ENCODE results near the gene MRPL41.
"Not testable (repeated sequence)": the region's sequence is repeated elsewhere in the genome, so short reads cannot be mapped to it uniquely, and the experiment has no call there.

Gene MRPL41

GRCh38 chr9:137583957-137584356 lies 32.3 kb downstream of the MRPL41 start:
- no peak for DNase-seq (ENCODE audit: low read depth)

- DNase-seq (ENCODE audit: low read depth): no peak
Measured at GRCh38 chr9:137586854-137587253, 35.2 kb downstream of the MRPL41 start.

DNA sequence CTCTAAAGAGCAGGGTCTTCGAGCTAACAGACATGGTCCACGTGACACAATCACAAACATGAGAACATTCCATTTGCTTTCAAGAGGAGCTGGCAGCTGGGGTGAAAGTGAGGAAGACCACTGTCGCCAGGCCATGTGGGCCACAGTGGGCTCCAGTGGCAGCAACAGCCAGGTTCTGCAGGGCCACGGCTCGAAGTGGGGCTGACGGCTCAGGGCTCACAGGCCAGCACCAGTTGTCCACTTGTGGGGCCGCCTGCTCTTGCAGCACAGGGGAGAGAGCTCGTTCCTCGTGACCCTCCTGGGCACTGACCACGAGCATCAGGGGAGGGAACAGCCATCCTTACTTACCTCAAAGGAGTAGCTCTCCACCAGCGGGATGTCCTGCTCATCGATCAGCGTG lies 36.6 kb downstream of the MRPL41 start:
- DNase-seq (ENCODE audit: low read depth): no peak

DNA sequence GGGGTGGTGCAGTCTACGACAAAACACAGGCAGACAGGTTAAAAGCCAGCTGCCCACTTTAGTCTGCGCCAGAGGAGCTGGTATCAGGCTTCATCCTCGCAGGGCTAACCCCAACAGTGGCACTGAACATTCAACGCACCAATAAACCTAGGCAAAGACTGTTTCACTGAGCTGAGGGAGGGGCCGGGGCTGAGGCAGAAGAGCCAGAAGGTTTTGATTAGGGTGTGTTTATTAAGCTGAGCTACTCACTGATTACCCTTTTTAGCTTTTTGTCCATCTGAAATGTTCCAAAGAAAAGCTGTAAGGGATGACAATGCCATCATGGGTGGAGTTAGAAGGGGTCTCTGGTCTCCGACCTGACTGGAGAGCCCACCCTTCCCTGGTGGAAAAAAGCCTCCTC lies 37.2 kb downstream of the MRPL41 start:
- no peak for DNase-seq (ENCODE audit: low read depth)

- no peak for DNase-seq (ENCODE audit: low read depth)
Measured at GRCh38 chr9:137589441-137590122, 37.9 kb downstream of the MRPL41 start.

GRCh38 chr9:137590123-137590468 lies 38.4 kb downstream of the MRPL41 start:
- DNase-seq (ENCODE audit: low read depth): no peak

DNA sequence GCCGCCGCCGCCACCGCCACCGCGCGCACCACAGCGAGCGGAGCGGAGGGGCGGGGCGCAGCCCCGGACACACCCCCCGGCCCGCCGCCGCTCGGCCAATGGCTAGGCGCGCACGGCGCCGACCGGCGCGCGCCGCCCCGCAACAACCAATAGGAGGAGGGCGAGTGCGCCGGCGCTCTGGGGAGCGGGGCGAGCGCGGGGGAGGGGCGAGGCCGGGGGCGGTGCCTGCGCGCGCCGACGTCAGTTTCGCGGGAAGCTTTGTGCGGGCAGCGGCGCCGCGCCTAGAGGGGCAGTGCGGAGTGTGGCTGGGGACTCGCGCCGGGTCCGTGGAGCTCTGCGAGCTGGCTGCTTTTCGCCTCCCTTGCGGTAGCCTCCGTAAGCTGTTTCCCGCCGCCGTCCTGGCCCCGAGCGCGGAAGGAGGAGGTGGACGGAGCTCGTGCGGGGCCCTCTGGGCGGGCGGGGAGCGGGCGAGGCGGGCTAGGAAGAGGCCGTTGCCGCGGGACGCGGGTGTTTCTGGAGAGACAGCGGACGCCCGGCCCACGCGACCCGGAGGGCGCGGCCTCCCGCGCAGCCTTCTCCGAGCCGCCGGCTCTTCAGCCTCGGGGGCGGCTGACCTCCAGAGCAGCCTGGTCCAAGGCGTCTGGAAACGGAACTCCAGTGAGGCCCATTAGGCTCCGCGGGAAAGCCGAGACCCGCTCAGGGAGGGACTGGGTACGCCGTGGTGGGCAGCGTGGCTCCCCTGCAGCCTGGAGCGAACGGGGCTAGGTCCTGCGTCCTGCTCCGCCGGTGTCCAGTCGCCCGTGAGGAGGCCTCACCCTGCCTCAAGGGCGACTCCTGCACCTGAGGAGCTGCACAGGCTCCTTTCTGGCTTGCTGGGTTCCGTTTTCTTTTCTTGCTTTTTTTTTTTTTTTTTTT lies 39.0 kb downstream of the MRPL41 start, which contains the start of gene ZMYND19:
TSS of gene ZMYND19 (minus strand) at position 44 of the 915 bp plus-strand sequence. CDS start 249 bp downstream, outside the sequence.
- DNase-seq (ENCODE audit: low read depth): peak; percentile 67

DNA sequence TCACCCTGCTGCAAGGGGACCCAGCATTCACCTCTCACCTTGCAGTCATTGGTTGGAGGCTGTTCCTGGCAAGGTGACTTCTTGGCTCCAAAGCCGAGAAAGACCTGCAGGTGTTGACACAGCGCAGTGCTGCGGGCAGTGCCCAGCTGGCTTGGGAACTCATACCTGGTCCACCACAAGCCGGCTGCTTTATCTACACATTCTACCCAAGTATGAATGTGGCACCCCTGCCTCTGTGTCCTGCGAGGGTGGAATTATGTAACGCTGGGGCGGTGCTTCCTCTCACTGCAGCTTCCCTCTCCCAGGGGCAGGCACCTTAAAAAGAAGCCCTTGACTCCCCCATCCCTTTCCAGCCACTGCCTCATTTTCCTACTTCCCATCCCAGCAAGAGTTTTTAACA lies 41.1 kb downstream of the MRPL41 start:
- no peak for DNase-seq (ENCODE audit: low read depth)

DNA sequence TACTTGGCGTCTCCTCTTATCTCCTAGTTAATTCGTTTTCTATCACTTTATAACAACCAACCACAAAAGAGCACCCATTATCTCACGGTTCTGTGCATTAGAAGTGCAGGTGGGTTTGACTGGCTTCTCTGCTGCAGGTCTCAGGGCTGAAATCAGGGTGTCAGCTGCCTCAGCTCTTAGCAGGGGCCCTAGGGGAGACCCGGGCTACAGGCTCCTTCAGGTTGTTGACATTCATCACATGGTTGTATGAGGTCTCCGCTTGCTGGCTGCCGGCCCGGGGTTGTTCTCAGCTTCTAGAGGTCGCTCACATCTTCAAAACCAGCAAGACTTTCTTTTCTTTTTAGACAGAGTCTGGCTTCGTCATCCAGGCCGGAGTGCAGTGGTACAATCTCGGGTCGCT lies 41.5 kb downstream of the MRPL41 start:
- no peak for DNase-seq (ENCODE audit: low read depth)

- DNase-seq (ENCODE audit: low read depth): not testable (repeated sequence)
Measured at GRCh38 chr9:137596577-137596976, 44.9 kb downstream of the MRPL41 start.

DNA sequence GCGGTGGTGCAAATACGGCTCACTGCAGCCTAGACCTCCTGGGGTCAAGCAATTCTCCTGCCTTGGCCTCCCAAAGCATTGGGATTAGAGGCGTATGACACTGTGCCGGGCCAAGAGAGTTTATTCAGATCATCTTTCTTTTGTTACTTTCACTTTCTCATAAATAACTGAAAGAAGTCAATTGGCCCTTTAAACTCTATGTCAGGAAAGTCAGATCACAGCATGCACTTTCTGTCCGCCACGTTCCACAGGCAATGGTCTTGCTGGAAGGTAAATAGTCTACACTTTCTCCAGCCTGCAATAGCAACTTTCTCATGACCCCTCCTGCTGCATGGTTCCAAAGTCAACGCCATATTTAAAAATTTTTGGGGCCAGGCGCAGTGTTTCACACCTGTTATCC lies 47.3 kb downstream of the MRPL41 start:
- no peak for DNase-seq (ENCODE audit: low read depth)
